Left renal cortex interstitium (tissue), 4 donors: ENCODE data around the gene CCNL2. TPM values are rescaled to one million over a fixed set of nuclear protein-coding genes. Genes with fewer than 3 reads are reported as not detected.

Experiments
- DNase-seq, 4 donors: peaks; one replicate each; pipeline ENCODE4 v3.0.0-alpha.2; 2013; ENCODE audit warnings: low read depth in 4 of 4, low spot score in 2 of 4, missing footprints in 1 of 4
- polyA plus RNA-seq, 4 donors: library from polyadenylated mRNA; unstranded; fragments of 120-200 nt; gene quantifications; one replicate each; pipeline ENCODE4 v1.2.1, GENCODE V29; 2013; ENCODE audit not compliant: insufficient read length in 4 of 4

Gene CCNL2
- polyA plus RNA-seq, 4 donors, result 178 to 392 (median 277) TPM

DNA sequence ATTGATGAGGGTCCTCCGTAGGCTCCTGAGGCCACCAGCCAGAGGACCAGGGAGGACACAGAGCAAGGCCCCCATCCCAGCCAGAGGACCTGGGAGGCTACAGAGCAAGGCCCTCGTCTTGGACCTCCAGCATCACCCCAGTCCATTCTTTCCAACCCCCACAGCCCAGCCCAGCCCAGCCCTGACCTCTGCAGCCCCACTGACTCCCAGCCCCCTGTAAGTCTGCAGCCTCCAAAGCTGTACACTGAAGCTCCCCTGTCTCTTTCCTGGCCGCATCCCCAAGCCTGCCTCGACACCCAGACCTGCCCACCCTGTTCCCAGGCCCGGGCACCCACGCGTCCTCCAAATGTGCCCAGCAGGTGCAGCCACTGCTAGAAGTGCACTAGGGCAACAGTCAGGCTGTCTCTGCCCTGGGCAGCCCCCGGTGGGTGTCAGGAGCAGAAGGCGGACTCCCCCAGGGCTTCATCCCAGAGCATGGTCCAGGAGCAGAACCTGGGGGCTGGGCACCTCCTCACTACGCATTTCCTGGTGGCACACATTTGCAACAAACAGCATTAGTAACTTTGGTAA lies 52.0 kb downstream of the CCNL2 start:
- no peak for DNase-seq

DNA sequence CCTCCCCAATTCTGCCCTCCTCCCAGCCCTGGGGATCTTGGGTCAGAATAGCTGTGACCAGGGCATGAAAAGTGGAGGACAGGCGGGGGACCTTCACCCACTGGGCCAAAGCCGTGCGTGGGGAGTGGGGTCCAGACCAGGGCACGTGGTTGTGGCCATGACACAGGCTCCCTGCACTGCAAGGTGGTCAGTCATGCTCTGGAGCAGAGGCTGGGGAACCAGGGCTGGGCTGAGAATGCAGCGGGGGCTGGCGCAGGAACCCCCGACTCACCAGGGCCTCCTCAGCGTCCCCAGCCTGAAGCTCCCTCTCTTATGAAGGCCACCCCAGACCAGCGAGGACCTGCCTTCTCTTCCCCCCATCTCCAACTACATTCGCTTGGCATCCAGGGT lies 52.6 kb downstream of the CCNL2 start:
- DNase-seq, result no peak

DNA sequence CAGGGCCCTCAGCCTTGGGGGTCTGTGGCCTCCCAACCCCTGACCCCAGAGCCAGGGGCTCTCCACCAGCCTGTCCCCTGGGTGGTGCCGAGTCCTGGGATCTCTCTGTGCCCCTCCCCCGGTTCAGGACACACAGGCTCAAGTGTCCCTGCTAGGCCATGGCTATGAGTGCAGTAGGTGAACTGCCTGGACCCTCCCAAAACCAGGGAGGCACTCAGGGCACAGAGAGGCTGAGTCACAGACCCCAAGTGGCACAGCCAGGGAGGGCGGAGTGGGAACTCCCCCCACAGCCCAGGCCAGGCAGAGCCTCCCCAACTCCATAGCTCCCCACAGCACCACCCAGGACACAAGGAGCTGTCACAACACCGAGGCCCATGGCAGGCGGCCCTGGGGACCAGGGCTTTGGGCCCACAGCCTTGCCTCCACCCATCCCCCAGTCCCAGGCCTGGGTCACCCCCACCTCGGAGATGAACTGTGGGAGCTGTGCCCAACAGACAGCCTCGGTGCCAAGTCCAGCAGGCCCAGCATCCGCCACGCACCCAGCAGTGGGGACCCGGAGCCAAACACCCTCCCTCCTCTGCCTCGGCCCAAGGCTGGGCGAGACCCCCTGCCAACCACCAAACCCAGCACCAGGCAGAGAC lies 53.2 kb downstream of the CCNL2 start:
- DNase-seq, result no peak

DNA sequence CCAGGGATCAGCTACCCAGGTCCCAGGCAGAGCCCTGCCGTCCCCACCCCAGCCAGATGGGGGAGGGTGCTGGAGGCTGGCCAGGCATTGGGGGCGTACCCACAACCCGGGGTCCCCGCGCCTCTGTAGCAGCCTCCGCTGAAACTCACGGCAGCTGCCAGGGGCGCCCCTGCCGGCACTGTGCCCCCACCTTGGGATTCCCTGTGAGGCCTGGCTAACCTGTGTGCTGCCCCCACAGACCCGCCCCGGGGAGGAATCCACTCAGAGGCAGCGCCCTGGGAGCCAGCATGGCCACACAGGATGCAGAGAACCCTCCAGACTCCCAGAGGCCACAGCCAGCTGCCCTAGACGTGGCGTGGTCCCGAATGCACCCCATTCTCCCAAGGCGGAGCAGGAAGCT lies 53.8 kb downstream of the CCNL2 start:
- no peak for DNase-seq

DNA sequence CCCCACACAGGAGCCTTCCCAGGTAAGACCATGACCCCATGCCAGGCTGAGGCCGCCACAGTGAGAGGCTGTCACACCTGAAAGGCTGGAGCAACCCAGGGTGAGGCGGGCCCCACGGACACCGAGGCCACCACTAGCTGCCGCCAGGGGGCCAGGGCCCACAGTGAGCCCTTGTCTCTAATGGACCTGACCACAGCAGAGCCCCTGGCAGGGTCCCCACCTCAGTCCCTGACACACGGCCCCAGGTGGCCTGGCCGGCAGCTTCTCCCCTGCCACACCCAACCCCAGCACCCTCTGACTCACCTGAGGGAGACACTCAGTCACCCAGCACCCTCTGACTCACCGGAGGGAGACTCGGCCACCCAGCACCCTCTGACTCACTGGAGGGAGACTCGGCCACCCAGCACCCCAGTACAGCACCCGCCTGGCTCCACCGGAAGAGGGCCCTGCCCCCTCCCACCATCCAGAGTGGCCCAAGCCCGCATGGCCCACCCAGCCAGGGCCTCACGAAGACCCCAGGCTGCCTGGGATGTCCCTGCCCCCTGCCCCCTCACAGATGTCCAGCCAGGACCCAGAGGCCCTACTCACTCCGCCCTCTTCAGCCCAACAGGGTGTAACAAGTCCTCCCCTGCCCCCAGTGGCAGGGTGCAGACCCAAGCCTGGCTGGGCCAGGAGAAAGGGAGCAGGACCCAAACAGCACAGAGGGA lies 54.3 kb downstream of the CCNL2 start:
- DNase-seq, result no peak

DNA sequence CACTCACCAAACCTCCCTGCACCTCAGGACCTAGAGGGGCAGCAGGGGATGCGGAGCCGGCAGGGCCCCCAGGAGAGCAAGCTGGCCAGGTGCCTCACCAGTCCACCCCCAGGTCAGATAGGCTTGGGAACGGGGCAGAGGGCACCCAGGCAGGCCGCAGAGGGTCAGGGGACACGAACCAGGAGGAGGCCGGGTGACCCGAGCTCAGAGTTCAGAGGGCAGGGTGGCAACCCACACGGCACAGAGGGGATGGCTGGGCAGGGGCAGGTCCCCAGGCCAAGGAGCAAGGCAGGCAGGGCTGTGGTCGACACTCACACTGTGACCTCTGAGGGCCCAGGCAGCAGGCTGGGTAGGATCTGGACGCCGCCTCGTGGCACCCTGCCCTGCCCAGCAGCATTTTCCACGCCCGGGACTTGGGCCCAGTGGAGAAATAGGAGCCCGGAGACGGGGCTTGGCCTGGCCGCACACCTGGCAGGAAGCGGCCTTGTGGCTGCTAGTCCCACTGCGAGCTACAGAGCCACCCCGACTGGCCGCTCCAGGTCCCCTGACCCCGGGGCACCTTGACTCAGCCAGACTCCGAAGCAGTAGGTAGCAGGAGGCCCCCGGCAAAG lies 55.2 kb downstream of the CCNL2 start:
- no peak for DNase-seq

DNA sequence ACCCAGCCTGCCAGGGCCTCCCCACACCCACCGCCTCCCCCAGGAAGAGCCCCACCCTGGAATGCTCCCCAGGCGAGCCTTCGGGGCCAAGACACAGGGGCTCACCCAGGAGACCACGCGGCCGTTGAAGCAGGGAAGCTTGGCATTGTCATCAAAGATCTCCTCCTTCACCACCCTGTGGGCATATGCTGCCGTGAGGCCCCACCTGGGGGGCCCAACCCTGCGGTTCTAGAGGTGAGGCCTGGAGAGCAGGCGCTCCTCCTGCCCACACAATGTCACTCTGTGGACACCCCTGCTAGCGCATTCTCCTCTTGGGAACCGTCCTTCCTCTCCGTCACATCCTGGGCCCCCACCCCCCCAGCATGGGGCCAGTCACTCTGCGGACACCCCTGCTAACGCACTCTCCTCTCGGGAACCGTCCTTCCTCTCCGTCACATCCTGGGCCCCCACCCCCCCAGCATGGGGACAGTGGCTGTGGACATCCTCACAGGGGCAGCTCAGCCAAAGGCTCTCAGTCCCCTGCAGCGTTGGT lies 56.5 kb downstream of the CCNL2 start:
- no peak for DNase-seq

DNA sequence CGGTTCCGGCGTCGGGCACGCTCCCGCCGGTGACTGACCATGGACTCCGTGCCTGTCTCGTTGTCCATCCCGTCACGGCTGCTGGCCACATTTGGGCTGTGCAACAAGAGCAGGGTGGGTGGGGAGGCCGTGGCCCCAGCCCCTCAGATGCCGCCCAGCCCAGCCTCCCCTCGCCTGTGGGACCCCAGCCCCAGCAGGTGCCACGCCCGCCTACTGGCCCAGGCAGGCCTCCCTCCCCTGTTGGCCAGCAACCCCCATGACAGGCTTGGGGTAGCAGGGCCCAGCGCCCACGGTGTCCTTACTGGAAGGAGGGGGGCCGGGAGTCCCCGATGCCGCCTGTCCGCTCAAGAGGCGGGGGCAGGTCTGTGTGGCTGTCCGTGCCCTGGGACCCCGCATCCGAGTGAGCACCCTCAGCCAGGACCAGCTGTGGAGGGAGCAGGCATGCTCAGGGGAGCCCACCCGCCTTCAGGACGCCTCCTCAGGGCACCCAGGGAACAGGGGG lies 57.0 kb downstream of the CCNL2 start:
- DNase-seq, result no peak

DNA sequence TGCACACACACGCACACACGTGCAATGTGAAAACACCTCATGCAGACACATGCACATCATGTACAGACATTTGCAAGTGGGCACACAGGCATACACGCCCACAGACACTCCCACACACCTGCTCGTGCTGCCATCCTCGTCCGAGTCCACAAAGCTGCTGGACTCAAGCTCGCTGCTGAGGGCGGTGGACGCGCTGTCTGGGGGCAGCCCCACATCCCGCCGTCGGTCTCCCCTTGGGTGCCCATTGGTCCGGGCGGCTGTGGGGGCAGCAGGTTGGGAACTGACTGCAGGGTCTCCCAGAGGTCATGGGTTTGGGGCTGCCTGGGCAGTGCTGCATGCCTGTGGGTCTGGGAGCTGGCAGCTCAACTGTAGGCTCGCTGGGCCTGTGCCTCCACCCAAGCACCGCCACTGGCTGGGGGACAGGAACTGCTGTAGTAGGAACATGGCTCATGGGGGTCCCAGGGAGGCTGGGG lies 57.5 kb downstream of the CCNL2 start:
- no peak for DNase-seq

DNA sequence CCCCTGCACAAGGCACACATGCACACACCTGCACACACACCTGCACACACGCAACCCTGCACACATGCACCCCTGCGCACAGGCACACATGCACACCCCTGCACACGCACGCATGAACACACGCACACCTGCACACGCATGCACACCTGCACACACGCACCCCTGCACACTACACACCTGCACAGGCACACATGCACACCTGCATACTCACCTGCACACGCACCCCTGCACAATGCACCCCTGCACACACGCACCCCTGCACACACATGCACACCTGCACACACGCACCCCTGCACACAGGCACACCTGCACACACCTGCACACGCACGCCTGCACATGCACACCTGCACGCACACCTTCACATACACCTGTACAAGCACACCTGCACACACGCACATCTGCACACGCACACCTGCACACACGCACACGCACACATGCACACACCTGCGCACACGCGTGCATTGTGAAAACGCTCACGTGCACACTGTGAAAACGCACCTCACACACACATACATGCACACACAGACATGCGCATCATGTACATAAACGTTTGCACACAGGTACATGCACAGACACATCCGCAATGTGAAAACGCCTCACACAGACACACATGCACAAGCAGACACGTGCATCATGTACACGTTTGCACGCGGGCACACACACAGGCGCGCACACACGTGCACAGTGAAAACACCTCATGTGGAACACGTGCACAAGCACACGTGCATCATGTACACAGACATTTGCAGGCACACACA lies 58.2 kb downstream of the CCNL2 start:
- no peak for DNase-seq

DNA sequence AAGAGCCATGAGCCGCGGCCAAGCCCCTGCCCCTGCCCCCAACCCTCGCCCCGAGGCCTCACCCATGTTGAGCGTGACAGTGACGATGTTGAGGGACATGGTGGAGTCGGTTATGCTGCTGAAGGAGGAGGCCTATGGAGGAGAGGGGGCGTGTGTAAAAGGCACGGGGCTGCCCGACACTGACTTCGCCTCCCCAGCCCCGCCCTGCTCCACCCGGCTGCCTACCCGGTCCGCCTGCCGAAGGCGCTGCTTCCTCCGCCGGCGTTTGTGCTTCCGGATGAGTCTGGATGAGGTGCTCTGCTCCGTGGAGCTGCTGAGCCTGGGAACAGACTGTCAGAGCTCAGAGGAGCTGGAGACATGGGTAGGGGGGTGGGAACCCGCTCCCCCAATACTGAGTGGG lies 59.0 kb downstream of the CCNL2 start:
- no peak for DNase-seq

DNA sequence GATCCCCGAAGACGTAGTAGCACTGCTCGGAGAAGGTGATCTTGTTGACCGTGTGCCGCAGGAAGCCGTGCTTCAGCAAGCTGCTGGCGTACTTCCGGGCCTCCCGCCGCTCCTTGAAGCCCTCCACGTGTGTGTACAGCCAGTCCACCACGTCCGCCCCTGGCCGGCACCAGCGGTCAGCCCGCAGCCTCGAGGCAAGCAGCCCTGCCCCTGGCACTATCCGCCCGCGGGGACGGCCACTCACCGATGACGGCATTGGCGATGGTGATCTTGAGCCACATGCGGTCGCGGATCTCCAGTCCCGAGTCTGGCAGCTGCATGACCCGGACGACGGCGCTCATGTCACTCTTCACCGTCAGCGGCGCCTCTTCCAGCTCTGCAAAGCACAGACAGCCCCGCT lies 60.9 kb downstream of the CCNL2 start:
- no peak for DNase-seq

DNA sequence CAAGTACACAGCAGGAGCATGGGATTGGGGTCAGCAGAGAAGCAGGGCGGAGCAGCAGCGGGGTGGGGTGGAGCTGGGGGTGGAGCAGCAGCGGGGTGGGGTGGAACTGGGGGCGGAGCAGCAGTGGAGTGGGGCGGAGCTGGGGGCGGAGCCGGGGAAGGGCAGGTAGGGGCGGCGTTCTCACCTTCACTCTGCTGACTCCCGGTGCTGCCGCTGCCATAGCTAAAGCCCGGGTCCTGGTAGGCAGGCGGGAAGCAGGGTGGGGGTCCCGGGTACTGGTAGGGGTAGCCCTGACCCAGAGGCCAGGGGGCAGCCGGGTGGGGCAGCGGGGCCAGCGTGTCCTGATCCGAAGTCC lies 61.4 kb downstream of the CCNL2 start:
- no peak for DNase-seq

DNA sequence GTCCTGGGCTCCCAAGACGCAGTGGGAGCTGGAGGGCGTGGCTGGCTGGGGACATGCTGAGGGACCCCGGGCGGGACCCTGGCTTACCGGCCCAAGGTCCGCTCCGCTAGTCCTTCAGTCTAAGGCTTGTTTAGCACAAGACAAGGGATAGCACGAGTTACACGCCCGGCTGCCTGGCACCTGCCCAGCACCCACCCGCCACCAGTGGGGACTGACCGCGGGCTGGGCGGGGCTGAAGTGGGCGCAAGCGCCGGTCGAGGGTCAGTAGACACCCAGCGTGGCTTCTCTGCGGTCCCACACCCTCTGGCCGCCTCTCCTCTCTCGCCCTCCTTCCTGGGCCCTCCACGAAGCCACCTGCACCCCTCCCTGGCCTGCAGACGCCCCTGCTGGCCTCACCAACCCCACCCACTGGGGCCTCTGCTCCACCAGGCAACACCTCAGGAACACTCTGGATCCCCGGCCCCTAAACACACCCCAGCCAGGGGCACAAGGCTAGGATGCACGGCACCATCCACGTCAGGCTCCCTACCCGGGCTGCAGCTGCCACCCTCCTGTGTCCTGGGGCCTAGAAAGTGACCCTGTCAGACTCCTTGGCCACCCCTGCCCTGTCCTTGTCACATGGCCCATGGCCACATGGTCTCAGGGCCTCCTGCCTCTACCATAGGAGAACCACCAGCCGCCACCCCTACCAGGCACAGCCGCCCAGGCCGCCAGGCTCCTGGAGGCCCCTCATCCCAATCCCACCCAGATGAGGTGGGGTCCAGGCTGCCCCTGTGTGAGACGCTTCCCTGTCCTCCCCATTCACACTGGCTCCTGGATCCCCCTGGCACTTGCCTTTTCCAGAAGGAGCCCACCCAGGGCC lies 62.0 kb downstream of the CCNL2 start:
- no peak for DNase-seq

DNA sequence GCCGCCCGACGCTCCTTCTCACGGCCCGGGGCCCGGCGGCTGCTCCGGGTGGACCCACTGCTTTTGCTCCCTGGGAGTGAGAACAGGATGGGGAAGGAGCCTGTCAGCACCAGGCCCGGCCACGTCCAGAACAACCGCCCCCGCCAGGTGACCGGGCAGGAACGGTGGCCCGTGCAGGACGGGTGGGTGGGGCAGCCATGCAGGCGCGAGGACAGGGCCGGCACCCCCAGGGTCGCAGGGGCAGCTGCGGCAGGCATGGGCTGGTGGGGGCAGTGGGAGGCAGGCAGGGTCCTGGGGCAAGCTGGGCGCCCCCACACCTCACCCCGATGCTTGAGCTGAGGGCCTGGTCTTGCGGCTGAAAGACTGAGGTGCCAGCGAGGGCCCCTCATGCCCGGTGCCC lies 62.7 kb downstream of the CCNL2 start:
- DNase-seq, result no peak

DNA sequence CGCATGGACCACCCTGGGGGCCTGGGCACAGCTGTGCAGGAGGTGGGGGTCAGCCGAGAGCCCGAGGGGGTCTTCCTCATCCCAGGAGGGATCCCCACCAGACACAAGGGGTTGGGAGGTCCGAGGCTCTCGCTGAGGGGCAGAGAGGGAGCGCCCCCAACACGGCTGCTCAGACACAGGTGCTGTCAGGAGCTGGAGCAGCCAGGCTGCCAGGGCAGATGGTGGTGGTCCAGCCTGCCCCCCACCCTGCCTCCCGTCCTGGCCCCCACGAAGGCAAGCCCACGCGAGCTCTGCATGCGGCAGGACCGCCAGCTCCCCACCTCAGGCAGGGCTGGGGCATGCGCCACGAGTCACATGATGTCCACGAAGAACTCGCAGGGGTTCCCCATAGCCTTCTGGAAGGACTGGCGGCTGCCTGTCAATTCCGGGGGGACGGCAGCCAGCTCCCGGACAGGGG lies 63.3 kb downstream of the CCNL2 start:
- DNase-seq, result no peak
